Smooth muscle cell (in vitro differentiated cells): ENCODE measurements around the gene SCYGR4. TPM values are rescaled to one million over a fixed set of nuclear protein-coding genes. Genes with fewer than 3 reads are reported as not detected.

ENCODE experiments used
- DNase-seq: peaks from one replicate; lab custom pipeline; 2025; ENCODE audit not compliant: unreplicated experiment; lab: John Stamatoyannopoulos, UW
- H2AFZ ChIP-seq: fragments of 200-600 bp; sonication (generic); 2 replicates; pipeline ENCODE4 v1.6.0; 2016; ENCODE audit warnings: antibody characterized with exemption, low read depth, mild to moderate bottlenecking
- H3F3A ChIP-seq: fragments of 200-600 bp; sonication (generic); 2 replicates; pipeline ENCODE4 v1.6.0; 2017; ENCODE audit warnings: antibody characterized with exemption, low read depth
- H3K27ac ChIP-seq: fragments of 200-600 bp; sonication (generic); 2 replicates; pipeline ENCODE4 v1.5.1; 2016; ENCODE audit warnings: low read depth, mild to moderate bottlenecking
- H3K27me3 ChIP-seq: fragments of 200-600 bp; sonication (generic); 2 replicates; pipeline ENCODE4 v1.6.1; 2016; ENCODE audit warnings: low read depth, mild to moderate bottlenecking
- H3K36me3 ChIP-seq: fragments of 200-600 bp; sonication (generic); 2 replicates; pipeline ENCODE4 v1.5.1; 2016; ENCODE audit warnings: low read depth
- H3K4me1 ChIP-seq: fragments of 200-600 bp; sonication (generic); 2 replicates; pipeline ENCODE4 v1.5.1; 2016; ENCODE audit warnings: low read depth
- H3K4me2 ChIP-seq: fragments of 200-600 bp; sonication (generic); 2 replicates; pipeline ENCODE4 v1.6.0; 2016; ENCODE audit warnings: mild to moderate bottlenecking
- H3K4me3 ChIP-seq: fragments of 200-600 bp; sonication (generic); 2 replicates; pipeline ENCODE4 v1.5.1; 2016; ENCODE audit warnings: mild to moderate bottlenecking
- H3K79me2 ChIP-seq: fragments of 200-600 bp; sonication (generic); 2 replicates; pipeline ENCODE4 v1.6.0; 2016; ENCODE audit warnings: low read depth, mild to moderate bottlenecking
- H3K9ac ChIP-seq: fragments of 200-600 bp; sonication (generic); 2 replicates; pipeline ENCODE4 v1.6.0; 2016; ENCODE audit warnings: low read depth
- H3K9me3 ChIP-seq: fragments of 200-600 bp; sonication (generic); replicated peaks from 2 replicates; pipeline ENCODE4 v1.5.1; 2016; ENCODE audit warnings: low read depth
- H4K20me1 ChIP-seq: fragments of 200-600 bp; sonication (generic); 2 replicates; pipeline ENCODE4 v1.6.0; 2016; ENCODE audit warnings: low read depth
- CTCF ChIP-seq: fragments of 200-600 bp; sonication (generic); IDR thresholded peaks from 2 replicates; pipeline ENCODE4 v1.5.1; 2017; ENCODE audit warnings: borderline replicate concordance, mild to moderate bottlenecking, antibody characterized with exemption; ENCODE audit not compliant: insufficient read depth, poor library complexity, severe bottlenecking
- WGBS: methylation state at CpG from one replicate; pipeline ENCODE4 v1.1.7; 2016; ENCODE audit warnings: low lambda C conversion rate; 5-methylcytosine and 5-hydroxymethylcytosine counted together
- polyA plus RNA-seq: library from polyadenylated mRNA; unstranded; fragments of >200 nt; fragmentation: Nextera tagmentation; extraction: Ambion mirVana; gene quantifications from 2 replicates; pipeline ENCODE4 v1.2.1, GENCODE V29; 2016
- total RNA-seq: library from RNA; depleted of rRNA; stranded (reverse); fragments of >200 nt; gene quantifications from 2 replicates; pipeline ENCODE4 v1.2.3, GENCODE V29; 2014

SCYGR4 gene
- not detected in 2 replicates for total RNA-seq
- polyA plus RNA-seq = 0.34 TPM in 1 of 2 replicates, not detected in the other

DNA sequence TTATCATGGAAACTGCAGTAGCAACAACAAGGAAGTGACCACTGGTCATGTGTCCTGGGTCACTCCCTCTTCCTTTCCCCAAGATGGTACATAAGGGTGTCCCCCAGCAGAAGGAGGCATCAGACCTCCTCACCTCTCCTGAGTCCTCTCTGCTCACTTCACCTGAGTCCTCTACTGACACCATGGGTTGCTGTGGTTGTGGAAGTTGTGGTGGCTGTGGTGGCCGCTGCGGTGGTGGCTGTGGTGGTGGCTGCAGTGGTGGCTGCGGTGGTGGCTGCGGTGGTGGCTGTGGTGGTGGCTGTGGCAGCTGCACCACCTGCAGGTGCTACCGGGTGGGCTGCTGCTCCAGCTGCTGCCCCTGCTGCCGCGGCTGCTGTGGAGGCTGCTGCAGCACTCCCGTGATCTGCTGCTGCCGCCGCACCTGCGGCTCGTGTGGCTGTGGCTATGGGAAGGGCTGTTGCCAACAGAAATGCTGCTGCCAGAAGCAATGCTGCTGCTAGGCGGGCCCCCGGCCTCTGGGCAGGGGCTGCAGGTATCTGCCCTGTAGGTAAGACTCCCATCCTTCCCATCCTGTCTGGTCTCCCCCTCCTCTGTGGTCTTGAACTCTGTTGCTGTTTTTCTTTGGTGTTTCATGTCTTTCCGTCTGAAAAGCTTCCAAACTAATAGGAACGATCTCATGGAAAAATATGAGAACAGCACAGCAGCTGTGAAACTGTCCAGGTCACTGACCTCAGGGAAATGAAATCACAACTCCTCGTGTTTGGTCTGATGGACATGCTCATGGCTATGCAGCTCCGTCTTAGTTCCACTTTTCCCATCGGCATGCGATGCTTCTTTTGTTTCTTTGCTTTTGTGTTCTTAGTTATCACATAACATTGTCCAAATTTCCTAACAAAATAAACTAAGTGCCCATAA is at the start of gene SCYGR4:
TSS of gene SCYGR4 (plus strand) at position 183 of the 915 bp plus-strand sequence. CDS start at position 183, 0 bp downstream.
- Histone ChIP-seq H3K36me3 (no peaks in the 10 kb centered on the region), H3K4me1 (no peaks in the 10 kb centered on the region), H3K4me2 (peak within 1 kb of the TSS; percentile 36), H3K79me2 (no peaks in the 10 kb centered on the region), H3K4me3 (no peak within 1 kb of the TSS), H4K20me1 (no peaks in the 10 kb centered on the region), H2AFZ (peak within 1 kb of the TSS; percentile 70), H3K9me3 (no peaks in the 10 kb centered on the region), H3K27me3 (no peaks in the 10 kb centered on the region), H3F3A (no peaks in the 10 kb centered on the region), H3K9ac (no peak within 1 kb of the TSS), H3K27ac (no peak within 1 kb of the TSS)
- TF ChIP-seq CTCF = no peak
- DNase-seq = no peak
- 88% methylated on average over 16 of the region's 20 CpGs for WGBS

DNA sequence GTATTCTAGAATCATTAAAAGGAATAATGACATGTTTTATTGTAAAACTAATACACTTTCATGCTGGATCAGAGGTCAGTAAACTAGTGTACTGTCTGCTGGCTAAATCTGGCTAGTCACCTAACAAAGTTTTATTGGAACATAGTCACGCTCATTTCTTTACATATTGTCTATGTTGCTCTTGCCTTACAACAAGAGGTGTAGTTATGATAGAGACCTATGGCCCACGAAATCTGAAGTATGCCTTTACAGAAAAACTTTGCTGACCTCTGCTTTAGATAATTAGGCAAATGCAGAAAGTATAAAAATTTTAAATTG is 48.5 kb upstream of the SCYGR4 start:
- Histone ChIP-seq H3K27ac (no peak overlapping the region), H3K79me2 (no peaks in the 10 kb centered on the region), H3F3A (peaks cover 22% of the 10 kb centered on the region), H3K4me2 (no peak overlapping the region), H3K4me3 (no peak overlapping the region), H3K27me3 (no peaks in the 10 kb centered on the region), H3K4me1 (no peaks in the 10 kb centered on the region), H4K20me1 (no peaks in the 10 kb centered on the region), H3K9me3 (no peaks in the 10 kb centered on the region), H2AFZ (no peak overlapping the region), H3K36me3 (no peaks in the 10 kb centered on the region), H3K9ac (no peak overlapping the region)
- no peak for DNase-seq
- 95% methylated on average over 2 of the region's 2 CpGs for WGBS
- TF ChIP-seq CTCF = no peak

DNA sequence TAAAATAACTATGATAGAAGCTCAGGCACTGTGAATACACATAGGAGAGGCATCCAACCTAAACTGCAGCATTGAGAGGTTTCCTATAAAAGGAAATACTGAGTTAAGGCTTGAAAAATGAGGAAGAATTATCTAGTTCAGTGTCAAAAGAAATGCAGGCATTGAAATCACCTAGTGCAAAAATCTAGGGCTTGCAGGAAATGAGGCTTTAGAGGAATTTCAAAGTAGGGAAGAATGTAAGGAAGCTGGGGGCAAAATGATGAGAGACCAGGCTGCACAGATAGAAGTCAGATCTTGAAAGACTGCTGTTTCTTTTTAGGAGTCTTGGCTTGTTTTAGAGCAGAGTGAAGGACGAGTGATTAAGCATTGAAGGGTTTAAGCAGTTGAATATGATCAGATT is 46.7 kb upstream of the SCYGR4 start:
- no peaks in the 10 kb centered on the region for H3K79me2 ChIP-seq
- DNase-seq = no peak
- no peaks in the 10 kb centered on the region for H3K27me3 ChIP-seq
- peak overlapping the region; percentile 24 for H3K4me2 ChIP-seq
- no peak overlapping the region for H2AFZ ChIP-seq
- peak overlapping the region; percentile 37 for H3K27ac ChIP-seq
- no peak overlapping the region for H3K9ac ChIP-seq
- no peak overlapping the region for H3K4me3 ChIP-seq
- TF ChIP-seq CTCF = no peak
- 24% methylated on average over 1 of the region's 1 CpG for WGBS
- no peaks in the 10 kb centered on the region for H3K4me1 ChIP-seq
- no peaks in the 10 kb centered on the region for H4K20me1 ChIP-seq
- no peaks in the 10 kb centered on the region for H3K36me3 ChIP-seq
- peaks cover 21% of the 10 kb centered on the region for H3F3A ChIP-seq
- H3K9me3 ChIP-seq = no peaks in the 10 kb centered on the region

- H3K79me2 ChIP-seq = no peaks in the 10 kb centered on the region
- H2AFZ ChIP-seq = no peak overlapping the region
Observed at GRCh38 chr2:227576110-227576509, 41.2 kb upstream of the SCYGR4 start.

More at GRCh38 chr2:227576110-227576509, 41.2 kb upstream of the SCYGR4 start:
- Histone ChIP-seq H3K4me2 (no peak overlapping the region), H3K36me3 (no peaks in the 10 kb centered on the region), H3K9ac (no peak overlapping the region), H3K4me3 (no peak overlapping the region), H3K9me3 (no peaks in the 10 kb centered on the region), H3K27me3 (no peaks in the 10 kb centered on the region), H4K20me1 (no peaks in the 10 kb centered on the region), H3K4me1 (no peaks in the 10 kb centered on the region), H3K27ac (no peak overlapping the region), H3F3A (peaks cover 4% of the 10 kb centered on the region)
- TF ChIP-seq CTCF = no peak
- no peak for DNase-seq
